ENCODE results near the gene ARHGAP4. TPM values are rescaled to one million over a fixed set of nuclear protein-coding genes. Genes with fewer than 3 reads are reported as not detected.

The ARHGAP4 gene
- total RNA-seq, 1 experiment from 2014 or later = 2.4 TPM

- DNase-seq = no peak
Observed at GRCh38 chrX:153907456-153907855, 18.6 kb downstream of the ARHGAP4 start.

GRCh38 chrX:153906126-153906917, 19.7 kb downstream of the ARHGAP4 start:
- H3K36me3 ChIP-seq = no peaks in the 10 kb centered on the region
- H3K9me3 ChIP-seq = no peaks in the 10 kb centered on the region
- no peak overlapping the region for H3K4me3 ChIP-seq
- no peaks in the 10 kb centered on the region for H3K27me3 ChIP-seq
- no peak for DNase-seq

More at GRCh38 chrX:153907456-153907855, 18.6 kb downstream of the ARHGAP4 start:
- H3K27me3 ChIP-seq = no peaks in the 10 kb centered on the region
- no peaks in the 10 kb centered on the region for H3K9me3 ChIP-seq
- H3K4me3 ChIP-seq = no peak overlapping the region
- H3K36me3 ChIP-seq = no peaks in the 10 kb centered on the region

GRCh38 chrX:153905481-153906095, 20.5 kb downstream of the ARHGAP4 start:
- no peaks in the 10 kb centered on the region for H3K36me3 ChIP-seq
- no peaks in the 10 kb centered on the region for H3K9me3 ChIP-seq
- H3K4me3 ChIP-seq = no peak overlapping the region
- no peaks in the 10 kb centered on the region for H3K27me3 ChIP-seq
- DNase-seq = no peak

- H3K9me3 ChIP-seq = no peaks in the 10 kb centered on the region
- no peaks in the 10 kb centered on the region for H3K36me3 ChIP-seq
- DNase-seq = no peak
- H3K4me3 ChIP-seq = no peak within 1 kb of the TSS
- H3K27me3 ChIP-seq = no peaks in the 10 kb centered on the region
Observed at GRCh38 chrX:153903991-153904957, 21.8 kb downstream of the ARHGAP4 start, which contains the start of gene AVPR2. Gene AVPR2, plus strand, starts transcription at chrX:153904673. Its CDS starts 473 bp downstream, at chrX:153905146.

GRCh38 chrX:153903238-153903980, 22.7 kb downstream of the ARHGAP4 start:
- H3K36me3 ChIP-seq = no peaks in the 10 kb centered on the region
- DNase-seq = no peak
- no peaks in the 10 kb centered on the region for H3K9me3 ChIP-seq
- H3K27me3 ChIP-seq = no peaks in the 10 kb centered on the region
- no peak overlapping the region for H3K4me3 ChIP-seq

- peak; percentile 43 for DNase-seq
- no peaks in the 10 kb centered on the region for H3K27me3 ChIP-seq
- no peak overlapping the region for H3K4me3 ChIP-seq
- H3K36me3 ChIP-seq = no peaks in the 10 kb centered on the region
- H3K9me3 ChIP-seq = no peaks in the 10 kb centered on the region
Observed at GRCh38 chrX:153902385-153902784, 23.7 kb downstream of the ARHGAP4 start.

GRCh38 chrX:153901753-153902140, 24.3 kb downstream of the ARHGAP4 start:
- Histone ChIP-seq H3K36me3 (no peaks in the 10 kb centered on the region), H3K9me3 (no peaks in the 10 kb centered on the region), H3K4me3 (no peak overlapping the region), H3K27me3 (no peaks in the 10 kb centered on the region)
- no peak for DNase-seq

GRCh38 chrX:153900831-153901752, 25.0 kb downstream of the ARHGAP4 start:
- Histone ChIP-seq H3K4me3 (no peak overlapping the region), H3K9me3 (no peaks in the 10 kb centered on the region), H3K36me3 (no peaks in the 10 kb centered on the region), H3K27me3 (no peaks in the 10 kb centered on the region)
- DNase-seq = peak; percentile 76

- no peak overlapping the region for H3K4me3 ChIP-seq
Observed at GRCh38 chrX:153897899-153898298, 28.2 kb downstream of the ARHGAP4 start.

GRCh38 chrX:153889123-153889522, 36.9 kb downstream of the ARHGAP4 start:
- Histone ChIP-seq H3K9me3 (no peaks in the 10 kb centered on the region), H3K36me3 (no peaks in the 10 kb centered on the region), H3K4me3 (no peak overlapping the region), H3K27me3 (peaks cover 6% of the 10 kb centered on the region; the same call in 1 of the 2 replicates)
- DNase-seq = no peak

More at GRCh38 chrX:153897899-153898298, 28.2 kb downstream of the ARHGAP4 start:
- H3K36me3 ChIP-seq = no peaks in the 10 kb centered on the region
- no peaks in the 10 kb centered on the region for H3K9me3 ChIP-seq
- no peaks in the 10 kb centered on the region for H3K27me3 ChIP-seq
- DNase-seq = no peak

GRCh38 chrX:153888344-153888743, 37.7 kb downstream of the ARHGAP4 start:
- peaks cover 6% of the 10 kb centered on the region; the same call in 1 of the 2 replicates for H3K27me3 ChIP-seq
- H3K36me3 ChIP-seq = no peaks in the 10 kb centered on the region
- H3K9me3 ChIP-seq = no peaks in the 10 kb centered on the region
- DNase-seq = no peak
- H3K4me3 ChIP-seq = no peak overlapping the region

- no peak overlapping the region for H3K4me3 ChIP-seq
- DNase-seq = no peak
- no peaks in the 10 kb centered on the region for H3K36me3 ChIP-seq
- no peaks in the 10 kb centered on the region for H3K9me3 ChIP-seq
- H3K27me3 ChIP-seq = peaks cover 6% of the 10 kb centered on the region; the same call in 1 of the 2 replicates
Observed at GRCh38 chrX:153887385-153887784, 38.7 kb downstream of the ARHGAP4 start.

GRCh38 chrX:153886915-153887314, 39.1 kb downstream of the ARHGAP4 start:
- DNase-seq = no peak
- peaks cover 6% of the 10 kb centered on the region; the same call in 1 of the 2 replicates for H3K27me3 ChIP-seq
- H3K9me3 ChIP-seq = no peaks in the 10 kb centered on the region
- no peak overlapping the region for H3K4me3 ChIP-seq
- no peaks in the 10 kb centered on the region for H3K36me3 ChIP-seq

GRCh38 chrX:153885968-153886903, 39.8 kb downstream of the ARHGAP4 start, which contains the start of gene L1CAM:
Gene L1CAM, minus strand, starts transcription at chrX:153886173. Its CDS starts 10,337 bp downstream, at chrX:153875836.
- H3K9me3 ChIP-seq = no peaks in the 10 kb centered on the region
- H3K36me3 ChIP-seq = no peaks in the 10 kb centered on the region
- H3K27me3 ChIP-seq = peaks cover 6% of the 10 kb centered on the region; the same call in 1 of the 2 replicates
- no peak within 1 kb of the TSS for H3K4me3 ChIP-seq
- DNase-seq = no peak

Measured in MG63 (cell line).